Measurements from ENCODE around the gene HOXA3.

The HOXA3 gene

DNA sequence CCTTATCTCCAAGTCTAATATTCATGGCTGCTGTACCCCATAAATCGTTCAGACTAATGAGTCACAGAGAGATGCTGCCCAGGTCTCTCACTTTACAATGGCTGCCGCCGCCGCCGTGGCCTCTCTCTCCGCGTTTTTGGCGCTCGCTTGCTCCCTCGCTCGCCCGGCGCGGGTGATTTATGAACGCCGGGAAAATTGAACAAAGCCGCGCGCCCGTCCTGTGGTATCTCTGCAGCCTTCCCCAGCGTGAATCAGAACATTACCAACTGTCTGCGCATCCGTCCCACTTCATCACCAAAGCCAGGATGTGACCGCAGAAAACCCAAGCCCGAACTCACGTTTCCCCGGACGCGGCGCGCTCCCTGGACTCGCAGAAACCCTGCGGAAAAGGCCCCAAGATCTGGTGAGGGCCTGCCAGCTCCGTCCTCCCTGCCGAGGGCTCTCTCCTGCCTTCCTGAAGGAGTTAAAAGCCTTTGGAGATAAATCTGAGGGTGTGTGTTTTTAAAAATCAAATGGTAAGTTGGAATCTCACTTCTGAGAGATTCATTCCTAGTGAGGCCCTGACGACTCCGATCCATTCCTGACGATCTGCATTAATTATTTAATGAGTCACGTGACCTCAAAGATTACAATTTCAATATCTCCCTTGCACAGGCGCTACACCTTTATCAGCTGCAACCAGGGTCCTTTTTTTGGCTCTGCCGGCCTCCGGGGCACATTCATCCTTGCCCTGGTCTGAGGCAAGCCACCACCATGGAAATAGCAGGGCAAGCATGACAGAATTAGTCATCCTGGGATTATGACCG is 28.1 kb downstream of the HOXA3 start:
- TF ChIP-seq, protein P1, sequence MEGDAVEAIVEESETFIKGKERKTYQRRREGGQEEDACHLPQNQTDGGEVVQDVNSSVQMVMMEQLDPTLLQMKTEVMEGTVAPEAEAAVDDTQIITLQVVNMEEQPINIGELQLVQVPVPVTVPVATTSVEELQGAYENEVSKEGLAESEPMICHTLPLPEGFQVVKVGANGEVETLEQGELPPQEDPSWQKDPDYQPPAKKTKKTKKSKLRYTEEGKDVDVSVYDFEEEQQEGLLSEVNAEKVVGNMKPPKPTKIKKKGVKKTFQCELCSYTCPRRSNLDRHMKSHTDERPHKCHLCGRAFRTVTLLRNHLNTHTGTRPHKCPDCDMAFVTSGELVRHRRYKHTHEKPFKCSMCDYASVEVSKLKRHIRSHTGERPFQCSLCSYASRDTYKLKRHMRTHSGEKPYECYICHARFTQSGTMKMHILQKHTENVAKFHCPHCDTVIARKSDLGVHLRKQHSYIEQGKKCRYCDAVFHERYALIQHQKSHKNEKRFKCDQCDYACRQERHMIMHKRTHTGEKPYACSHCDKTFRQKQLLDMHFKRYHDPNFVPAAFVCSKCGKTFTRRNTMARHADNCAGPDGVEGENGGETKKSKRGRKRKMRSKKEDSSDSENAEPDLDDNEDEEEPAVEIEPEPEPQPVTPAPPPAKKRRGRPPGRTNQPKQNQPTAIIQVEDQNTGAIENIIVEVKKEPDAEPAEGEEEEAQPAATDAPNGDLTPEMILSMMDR (IDR thresholded peaks at IDR 0.05; ENCODE audit: extremely low read depth, insufficient read depth, missing control alignments) = no peak
- no peak for DNase-seq (ENCODE audit: low spot score)
- in situ Hi-C loops (cut with MboI; ENCODE audit: low pct_unique_long_range_greater_than_20kb, low sequenced_read_pairs, unreplicated experiment) = no loop called here

DNA sequence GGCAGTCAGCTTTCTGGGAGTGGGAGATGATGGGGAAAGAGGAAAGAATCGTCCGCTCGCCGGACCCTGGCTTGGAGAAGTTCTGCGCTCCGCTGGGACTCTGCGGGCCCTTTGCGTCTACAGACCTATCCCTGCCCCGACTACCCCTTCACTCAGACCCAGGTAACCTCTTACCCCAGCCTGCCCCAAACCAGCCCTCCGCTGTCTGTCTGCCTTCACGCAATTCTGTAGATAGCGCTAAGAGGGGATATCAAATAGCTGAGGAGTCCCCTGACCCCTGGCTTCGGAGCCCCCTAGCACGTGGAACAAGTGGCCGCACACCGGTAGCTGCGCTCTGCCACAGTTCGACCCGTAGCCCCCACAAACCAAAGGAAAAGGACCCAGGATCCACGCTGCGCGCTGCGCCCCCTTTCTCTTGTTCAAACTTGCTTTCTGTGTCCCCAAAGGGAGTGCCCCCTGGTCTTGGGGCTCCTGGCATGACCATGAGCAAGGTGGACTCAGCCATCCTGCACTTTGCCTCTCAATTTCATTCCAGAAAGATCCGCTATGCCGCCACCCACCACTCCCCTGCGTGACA is 28.8 kb downstream of the HOXA3 start:
- in situ Hi-C loops (cut with MboI; ENCODE audit: low pct_unique_long_range_greater_than_20kb, low sequenced_read_pairs, unreplicated experiment) = no loop called here

GRCh38 chr7:27123007-27123476 is 29.3 kb downstream of the HOXA3 start:
- TF ChIP-seq, protein P1 (IDR thresholded peaks at IDR 0.05; ENCODE audit: extremely low read depth, insufficient read depth, missing control alignments) = no peak
- in situ Hi-C loops (cut with MboI; ENCODE audit: low pct_unique_long_range_greater_than_20kb, low sequenced_read_pairs, unreplicated experiment) = no loop called here
- DNase-seq (ENCODE audit: low spot score) = no peak

More for the DNA sequence above, 28.8 kb downstream of the HOXA3 start:
- TF ChIP-seq, protein P1 (IDR thresholded peaks at IDR 0.05; ENCODE audit: extremely low read depth, insufficient read depth, missing control alignments) = no peak
- no peak for DNase-seq (ENCODE audit: low spot score)

- TF ChIP-seq, protein P1 (IDR thresholded peaks at IDR 0.05; ENCODE audit: extremely low read depth, insufficient read depth, missing control alignments) = no peak
- in situ Hi-C loops (cut with MboI; ENCODE audit: low pct_unique_long_range_greater_than_20kb, low sequenced_read_pairs, unreplicated experiment) = no loop called here
- DNase-seq (ENCODE audit: low spot score) = no peak
These were observed 30.1 kb downstream of the HOXA3 start for GRCh38 chr7:27122077-27122910.

DNA sequence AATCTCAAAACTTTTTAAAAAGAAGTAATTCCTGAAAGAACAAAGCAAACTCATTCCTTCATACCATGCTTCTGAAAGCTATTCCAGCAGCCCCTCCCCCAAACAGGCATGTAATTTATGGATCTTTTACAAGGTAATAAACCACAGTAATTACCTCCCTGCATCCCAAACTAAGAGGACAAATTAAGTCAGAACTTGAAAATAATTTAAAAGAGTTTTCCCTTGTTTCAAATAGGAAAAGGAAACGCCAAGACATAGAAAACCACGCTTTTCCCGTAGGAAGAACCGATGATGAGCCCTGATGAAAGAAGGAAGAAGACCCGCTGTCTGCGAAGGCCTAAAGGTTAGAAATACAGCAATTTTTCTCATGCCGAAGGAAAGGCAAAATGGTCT is 30.7 kb downstream of the HOXA3 start:
- DNase-seq (ENCODE audit: low spot score) = no peak
- TF ChIP-seq, protein P1 (IDR thresholded peaks at IDR 0.05; ENCODE audit: extremely low read depth, insufficient read depth, missing control alignments) = no peak
- in situ Hi-C loops (cut with MboI; ENCODE audit: low pct_unique_long_range_greater_than_20kb, low sequenced_read_pairs, unreplicated experiment) = no loop called here

GRCh38 chr7:27119412-27119911 is 32.9 kb downstream of the HOXA3 start:
- no peak for DNase-seq (ENCODE audit: low spot score)
- in situ Hi-C loops (cut with MboI; ENCODE audit: low pct_unique_long_range_greater_than_20kb, low sequenced_read_pairs, unreplicated experiment) = no loop called here
- TF ChIP-seq, protein P1 (IDR thresholded peaks at IDR 0.05; ENCODE audit: extremely low read depth, insufficient read depth, missing control alignments) = no peak
